Measurements from ENCODE around the gene DUOXA1. TPM values are rescaled to one million over a fixed set of nuclear protein-coding genes. Genes with fewer than 3 reads are reported as not detected.

DUOXA1 gene
- total and polyA plus RNA-seq, 2 of the 4 experiments (the other 2 are of a cell fraction), result 0.02 TPM; not detected in 1

DNA sequence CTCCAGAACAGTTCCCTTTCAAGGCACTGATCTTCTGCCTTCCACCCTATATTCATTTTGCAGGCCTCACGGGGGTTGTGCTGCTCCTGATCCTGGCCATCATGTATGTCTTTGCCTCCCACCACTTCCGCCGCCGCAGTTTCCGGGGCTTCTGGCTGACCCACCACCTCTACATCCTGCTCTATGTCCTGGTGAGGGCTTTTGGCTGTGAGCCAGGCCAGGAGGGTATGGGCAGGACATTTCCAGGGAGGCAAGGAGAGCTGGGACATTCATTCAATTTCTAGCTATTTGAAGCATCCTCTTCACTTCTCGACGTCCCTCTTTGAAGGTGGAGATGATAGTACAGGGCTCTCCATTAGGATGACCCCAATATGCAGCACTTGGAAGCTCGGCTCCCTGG lies 26.1 kb upstream of the DUOXA1 start:
- no peak overlapping the region for H4K8ac ChIP-seq (ENCODE audit: low read depth in 2 of 2, low read length in 2 of 2)
- no CpG with 5 or more reads among the region's 8 CpGs for WGBS, 2 experiments (ENCODE audit: extremely low coverage in 2 of 2, insufficient read length in 1 of 2)
- no peaks in the 10 kb centered on the region for H4K20me1 ChIP-seq (ENCODE audit: insufficient read depth, low read length)
- ChIA-PET CTCF (interaction anchor here (0.7 to 1.5 kb wide), 2 partner anchors 38 to 257 kb away, joined by 3 to 4 read pairs; no protein-coding TSS in a partner anchor), POLR2A (ENCODE audit: unreplicated experiment) (no interaction called here)
- dilution Hi-C loops (cut with HindIII; ENCODE audit: low sequenced_read_pairs, unreplicated experiment) (no loop called here), intact Hi-C loops (cut with micrococcal nuclease) (no loop called here), in situ Hi-C loops (cut with MboI; ENCODE audit: low sequenced_read_pairs) (no loop called here)
- no peak overlapping the region for H4K91ac ChIP-seq (ENCODE audit: insufficient read depth, low read depth, low read length)
- BruUV-seq (replicated peaks), result no TSS peak
- H3K14ac ChIP-seq (replicated peaks; ENCODE audit: low read depth, low read length), result no peak overlapping the region
- H2AFZ ChIP-seq (replicated peaks; ENCODE audit: low read length, poor library complexity), result no peak overlapping the region
- no peak overlapping the region for H3K23ac ChIP-seq (ENCODE audit: low read depth, low read length)
- H3K79me1 ChIP-seq (ENCODE audit: low read depth in 1 of 2, low read length in 2 of 2), result no peaks in the 10 kb centered on the region
- no peaks in the 10 kb centered on the region for H3K27me3 ChIP-seq (ENCODE audit: control insufficient read depth, insufficient read depth, low read length)
- no peaks in the 10 kb centered on the region for H3K9me3 ChIP-seq (ENCODE audit: control insufficient read depth, insufficient read depth, low read length)
- ATAC-seq (ENCODE audit: low read depth) (no peak), DNase-seq (no peak)
- no peak overlapping the region for H3K9ac ChIP-seq (ENCODE audit: low read depth, low read length)
- H3K56ac ChIP-seq (ENCODE audit: extremely low read depth, insufficient read depth, low read length), result no peak overlapping the region
- H3K27ac ChIP-seq (ENCODE audit: insufficient read depth, low read length), result no peak overlapping the region
- H2AK5ac ChIP-seq (ENCODE audit: low read depth, low read length), result no peak overlapping the region
- H4K5ac ChIP-seq (ENCODE audit: low read depth, low read length), result no peak overlapping the region
- TF ChIP-seq CEBPB (IDR thresholded peaks at IDR 0.05; ENCODE audit: low read depth, low read length) (no peak), RFX5 (IDR thresholded peaks at IDR 0.05; ENCODE audit: low read depth, low read length) (no peak), SMC3 (IDR thresholded peaks at IDR 0.05; ENCODE audit: low read depth, low read length) (no peak), MAZ (IDR thresholded peaks at IDR 0.05; ENCODE audit: borderline replicate concordance, low read depth, low read length) (no peak), POLR2A (IDR thresholded peaks at IDR 0.05; ENCODE audit: low read depth, low read length) (no peak)
- TF ChIP-seq, protein P1, sequence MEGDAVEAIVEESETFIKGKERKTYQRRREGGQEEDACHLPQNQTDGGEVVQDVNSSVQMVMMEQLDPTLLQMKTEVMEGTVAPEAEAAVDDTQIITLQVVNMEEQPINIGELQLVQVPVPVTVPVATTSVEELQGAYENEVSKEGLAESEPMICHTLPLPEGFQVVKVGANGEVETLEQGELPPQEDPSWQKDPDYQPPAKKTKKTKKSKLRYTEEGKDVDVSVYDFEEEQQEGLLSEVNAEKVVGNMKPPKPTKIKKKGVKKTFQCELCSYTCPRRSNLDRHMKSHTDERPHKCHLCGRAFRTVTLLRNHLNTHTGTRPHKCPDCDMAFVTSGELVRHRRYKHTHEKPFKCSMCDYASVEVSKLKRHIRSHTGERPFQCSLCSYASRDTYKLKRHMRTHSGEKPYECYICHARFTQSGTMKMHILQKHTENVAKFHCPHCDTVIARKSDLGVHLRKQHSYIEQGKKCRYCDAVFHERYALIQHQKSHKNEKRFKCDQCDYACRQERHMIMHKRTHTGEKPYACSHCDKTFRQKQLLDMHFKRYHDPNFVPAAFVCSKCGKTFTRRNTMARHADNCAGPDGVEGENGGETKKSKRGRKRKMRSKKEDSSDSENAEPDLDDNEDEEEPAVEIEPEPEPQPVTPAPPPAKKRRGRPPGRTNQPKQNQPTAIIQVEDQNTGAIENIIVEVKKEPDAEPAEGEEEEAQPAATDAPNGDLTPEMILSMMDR (conservative IDR thresholded peaks at IDR 0.05; ENCODE audit: low read depth, low read length), result no peak
- H3K9me1 ChIP-seq (ENCODE audit: insufficient read depth, low read length), result peaks cover 12% of the 10 kb centered on the region
- no peak overlapping the region for H3K4me2 ChIP-seq (ENCODE audit: low read depth, low read length)
- H2BK15ac ChIP-seq (ENCODE audit: low read depth, low read length), result no peak overlapping the region
- no peak overlapping the region for H2AK9ac ChIP-seq (replicated peaks; ENCODE audit: low read depth, low read length, poor library complexity)
- H3K4ac ChIP-seq (ENCODE audit: low read depth, low read length), result no peak overlapping the region
- no peak overlapping the region for H2BK120ac ChIP-seq (ENCODE audit: low read depth, low read length)
- H2BK20ac ChIP-seq (ENCODE audit: low read depth, low read length), result no peak overlapping the region
- H2BK5ac ChIP-seq (ENCODE audit: low read depth, low read length, poor library complexity, severe bottlenecking), result no peak overlapping the region
- no peak overlapping the region for H3K18ac ChIP-seq (ENCODE audit: low read depth, low read length)
- H3K4me3 ChIP-seq (ENCODE audit: insufficient read depth, low read depth, low read length), result no peak overlapping the region
- peaks cover 8% of the 10 kb centered on the region; the same call in 1 of the 2 replicates for H3K4me1 ChIP-seq (ENCODE audit: control insufficient read depth, insufficient read depth, low read length)
- no peaks in the 10 kb centered on the region for H3K36me3 ChIP-seq (ENCODE audit: control insufficient read depth, insufficient read depth, low read length)

Measured in IMR-90 (cell line).